Mucosa of gallbladder (tissue), 1 donor: ENCODE measurements around the gene CTIF. TPM values are rescaled to one million over a fixed set of nuclear protein-coding genes. Genes with fewer than 3 reads are reported as not detected.
A peak's percentile ranks its signal among the peaks of the same experiment; 100 is the strongest.

ENCODE experiments used
- DNase-seq: peaks from one replicate; pipeline ENCODE4 v3.0.0-alpha.2; 2020; ENCODE audit warnings: low spot score
- total RNA-seq: library from RNA; stranded (reverse); gene quantifications from one replicate; pipeline ENCODE4 v1.2.1, GENCODE V29; 2021
- donor health status: DM: no; HTN: no; CAD: no.

The CTIF gene
- total RNA-seq, 1 donor from 2014 or later, result 101 TPM

GRCh38 chr18:48787203-48788151 is 248.6 kb downstream of the CTIF start:
- no peak for DNase-seq

GRCh38 chr18:48788373-48788772 is 249.5 kb downstream of the CTIF start:
- DNase-seq, result no peak

- no peak for DNase-seq
These were observed 250.5 kb downstream of the CTIF start for GRCh38 chr18:48789259-48789812.

GRCh38 chr18:48790226-48790863 is 251.5 kb downstream of the CTIF start:
- peak; percentile 54 for DNase-seq

GRCh38 chr18:48790869-48791635 is 252.2 kb downstream of the CTIF start:
- DNase-seq, result no peak

- no peak for DNase-seq
These were observed 252.8 kb downstream of the CTIF start for GRCh38 chr18:48791636-48792105.

- DNase-seq, result no peak
These were observed 253.3 kb downstream of the CTIF start for GRCh38 chr18:48792141-48792540.

GRCh38 chr18:48792611-48793380 is 254.0 kb downstream of the CTIF start:
- no peak for DNase-seq

- no peak for DNase-seq
These were observed 255.6 kb downstream of the CTIF start for GRCh38 chr18:48794251-48794970.

- no peak for DNase-seq
These were observed 256.9 kb downstream of the CTIF start for GRCh38 chr18:48795696-48796095.

- no peak for DNase-seq
These were observed 257.8 kb downstream of the CTIF start for GRCh38 chr18:48796491-48797205.

- no peak for DNase-seq
These were observed 259.0 kb downstream of the CTIF start for GRCh38 chr18:48797841-48798255.

GRCh38 chr18:48798334-48799245 is 259.8 kb downstream of the CTIF start:
- no peak for DNase-seq

- no peak for DNase-seq
These were observed 261.0 kb downstream of the CTIF start for GRCh38 chr18:48799724-48800315.

GRCh38 chr18:48800466-48800865 is 261.6 kb downstream of the CTIF start:
- no peak for DNase-seq

- DNase-seq, result no peak
These were observed 262.3 kb downstream of the CTIF start for GRCh38 chr18:48800876-48801727.
